WTC11 (cell line): ENCODE measurements around the gene BTBD2. TPM values are rescaled to one million over a fixed set of nuclear protein-coding genes. Genes with fewer than 3 reads are reported as not detected.

Experiments
- ATAC-seq: fragments of 200-7000 bp; cut with Tn5 transposase; 2 replicates; pipeline ENCODE4 v1.10.0; 2021; ENCODE audit warnings: mild to moderate bottlenecking, moderate library complexity
- CTCF ChIA-PET: fragments of 300-600 bp; sonication (Branson Sonifier 250); formaldehyde crosslinking; loops from one replicate; lab custom pipeline; 2021; ENCODE audit warnings: antibody characterized with exemption; lab: Charles Lee
- POLR2A ChIA-PET: fragments of 350-600 bp; sonication (Branson Sonifier 250); formaldehyde crosslinking; loops from one replicate; lab custom pipeline; 2021; ENCODE audit warnings: antibody characterized with exemption; lab: Charles Lee
- DNase-seq: peaks from one replicate; pipeline ENCODE4 v3.0.0; 2021; ENCODE audit warnings: low spot score
- H3K27ac Mint-ChIP-seq: 2 replicates; pipeline ENCODE4 v1.8.0; 2021; ENCODE audit warnings: mixed read lengths
- H3K27me3 Mint-ChIP-seq: 2 replicates; pipeline ENCODE4 v1.8.0; 2021; ENCODE audit warnings: low read depth, mild to moderate bottlenecking, moderate library complexity, mixed read lengths
- H3K36me3 Mint-ChIP-seq: 2 replicates; pipeline ENCODE4 v1.8.0; 2021; ENCODE audit warnings: mixed read lengths
- H3K4me1 Mint-ChIP-seq: 2 replicates; pipeline ENCODE4 v1.8.0; 2022; ENCODE audit warnings: mixed read lengths
- H3K4me3 Mint-ChIP-seq: 2 replicates; pipeline ENCODE4 v1.8.0; 2021; ENCODE audit warnings: mild to moderate bottlenecking, moderate library complexity, mixed read lengths
- H3K9me3 Mint-ChIP-seq: 2 replicates; pipeline ENCODE4 v1.8.0; 2021; ENCODE audit warnings: mixed read lengths
- AR ChIP-seq: fragments of 250-450 bp; sonication (Bioruptor Pico); IDR thresholded peaks from 2 replicates; pipeline ENCODE4 v1.9.0; 2021; ENCODE audit warnings: mild to moderate bottlenecking
- ARID4B ChIP-seq: sonication (generic); formaldehyde crosslinking; IDR thresholded peaks from 2 replicates; pipeline ENCODE4 v1.8.0; 2023; ENCODE audit warnings: missing genetic modification reagents, mild to moderate bottlenecking, borderline replicate concordance
- ELF4 ChIP-seq: sonication (generic); formaldehyde crosslinking; IDR thresholded peaks from 2 replicates; pipeline ENCODE4 v1.8.1; 2022; ENCODE audit warnings: low read depth, mild to moderate bottlenecking, moderate library complexity, missing genetic modification reagents
- FOXP1 ChIP-seq: sonication (generic); formaldehyde crosslinking; IDR thresholded peaks from 2 replicates; pipeline ENCODE4 v1.8.0; 2022; ENCODE audit warnings: missing genetic modification reagents, mild to moderate bottlenecking, moderate library complexity, borderline replicate concordance
- GABPB1 ChIP-seq: sonication (generic); formaldehyde crosslinking; IDR thresholded peaks from 2 replicates; pipeline ENCODE4 v1.8.1; 2023; ENCODE audit warnings: mild to moderate bottlenecking, missing genetic modification reagents
- GRHL2 ChIP-seq: fragments of 250-450 bp; sonication (Bioruptor Pico); IDR thresholded peaks from 2 replicates; pipeline ENCODE4 v1.8.0; 2022; ENCODE audit warnings: mild to moderate bottlenecking, moderate library complexity; ENCODE audit not compliant: insufficient replicate concordance, severe bottlenecking
- KAT7 ChIP-seq: sonication (generic); formaldehyde crosslinking; IDR thresholded peaks from 2 replicates; pipeline ENCODE4 v1.8.1; 2023; ENCODE audit warnings: missing genetic modification reagents, mild to moderate bottlenecking, borderline replicate concordance
- NFE2L1 ChIP-seq: sonication (generic); formaldehyde crosslinking; IDR thresholded peaks from 2 replicates; pipeline ENCODE4 v1.8.1; 2023; ENCODE audit warnings: missing genetic modification reagents
- NR2C2 ChIP-seq: sonication (generic); formaldehyde crosslinking; IDR thresholded peaks from 2 replicates; pipeline ENCODE4 v1.8.0; 2022; ENCODE audit warnings: mild to moderate bottlenecking, missing genetic modification reagents
- RELA ChIP-seq: sonication (generic); formaldehyde crosslinking; IDR thresholded peaks from 2 replicates; pipeline ENCODE4 v1.8.1; 2022; ENCODE audit warnings: missing genetic modification reagents, mild to moderate bottlenecking, borderline replicate concordance
- SMAD4 ChIP-seq: sonication (generic); formaldehyde crosslinking; IDR thresholded peaks from 2 replicates; pipeline ENCODE4 v1.8.0; 2022; ENCODE audit warnings: mild to moderate bottlenecking, missing genetic modification reagents
- SOX15 ChIP-seq: fragments of 250-450 bp; sonication (Bioruptor Pico); IDR thresholded peaks from 2 replicates; pipeline ENCODE4 v1.9.0; 2021; ENCODE audit warnings: mild to moderate bottlenecking
- SP1 ChIP-seq: sonication (generic); formaldehyde crosslinking; conservative IDR thresholded peaks from 2 replicates; pipeline ENCODE4 v1.8.1; 2022; ENCODE audit warnings: missing genetic modification reagents
- TEAD1 ChIP-seq: sonication (generic); formaldehyde crosslinking; IDR thresholded peaks from 2 replicates; pipeline ENCODE4 v1.8.0; 2022; ENCODE audit warnings: mild to moderate bottlenecking, missing genetic modification reagents
- ZNF138 ChIP-seq: sonication (generic); formaldehyde crosslinking; conservative IDR thresholded peaks from 2 replicates; pipeline ENCODE4 v1.8.1; 2022; ENCODE audit warnings: mild to moderate bottlenecking, moderate library complexity, missing genetic modification reagents
- ZNF219 ChIP-seq: sonication (generic); formaldehyde crosslinking; IDR thresholded peaks from 2 replicates; pipeline ENCODE4 v1.8.0; 2023; ENCODE audit warnings: missing genetic modification reagents, mild to moderate bottlenecking, borderline replicate concordance
- ZNF263 ChIP-seq: sonication (generic); formaldehyde crosslinking; IDR thresholded peaks from 2 replicates; pipeline ENCODE4 v1.8.1; 2022; ENCODE audit warnings: low read depth, mild to moderate bottlenecking, moderate library complexity, missing genetic modification reagents
- ZNF317 ChIP-seq: sonication (generic); formaldehyde crosslinking; IDR thresholded peaks from 2 replicates; pipeline ENCODE4 v1.8.1; 2023; ENCODE audit warnings: low read depth, mild to moderate bottlenecking, moderate library complexity, missing genetic modification reagents, borderline replicate concordance
- total RNA-seq: library from RNA; stranded (reverse); gene quantifications from 3 replicates; pipeline ENCODE4 v1.2.3, GENCODE V29; 2021
- TF ChIP-seq, protein P1 (sequence below): sonication (generic); formaldehyde crosslinking; IDR thresholded peaks from 2 replicates; pipeline ENCODE4 v1.8.1; 2022; ENCODE audit warnings: mild to moderate bottlenecking, moderate library complexity, missing genetic modification reagents

Gene BTBD2
- total RNA-seq, 1 experiment from 2014 or later = 106 TPM

GRCh38 chr19:2051773-2052704 lies 36.5 kb upstream of the BTBD2 start:
- TF ChIP-seq ELF4 (CRISPR knock-in tag) (no peak), KAT7 (CRISPR knock-in tag) (no peak), ZNF317 (CRISPR knock-in tag) (no peak), SP1 (CRISPR knock-in tag) (no peak), ARID4B (CRISPR knock-in tag) (no peak), RELA (CRISPR knock-in tag) (no peak), SOX15 (CRISPR knock-in tag) (no peak), NFE2L1 (CRISPR knock-in tag) (no peak), ZNF263 (CRISPR knock-in tag) (0 out of 2 replicates have a peak, but pooled peaks have one; percentile 4), GABPB1 (no peak), ZNF138 (CRISPR knock-in tag) (no peak), ZNF219 (CRISPR knock-in tag) (no peak), TEAD1 (CRISPR knock-in tag) (no peak)
- TF ChIP-seq, protein P1, sequence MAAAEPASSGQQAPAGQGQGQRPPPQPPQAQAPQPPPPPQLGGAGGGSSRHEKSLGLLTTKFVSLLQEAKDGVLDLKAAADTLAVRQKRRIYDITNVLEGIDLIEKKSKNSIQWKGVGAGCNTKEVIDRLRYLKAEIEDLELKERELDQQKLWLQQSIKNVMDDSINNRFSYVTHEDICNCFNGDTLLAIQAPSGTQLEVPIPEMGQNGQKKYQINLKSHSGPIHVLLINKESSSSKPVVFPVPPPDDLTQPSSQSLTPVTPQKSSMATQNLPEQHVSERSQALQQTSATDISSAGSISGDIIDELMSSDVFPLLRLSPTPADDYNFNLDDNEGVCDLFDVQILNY = 0 out of 2 replicates have a peak, but pooled peaks have one; percentile 3
- peak overlapping the region; percentile 92 for H3K27ac Mint-ChIP-seq
- ChIA-PET CTCF (interaction anchor here (0.6 to 2.3 kb wide), 18 partner anchors 8 to 201 kb away, joined by 3 to 13 read pairs (median 4); partner anchors contain the start of genes AP3D1 and MOB3A), POLR2A (interaction anchor here (0.5 to 1.6 kb wide), 11 partner anchors 8 to 573 kb away, joined by 3 to 17 read pairs (median 4); no protein-coding TSS in a partner anchor)
- no peak for DNase-seq
- H3K4me1 Mint-ChIP-seq = peaks cover 12% of the 10 kb centered on the region
- no peaks in the 10 kb centered on the region for H3K9me3 Mint-ChIP-seq
- no peak for ATAC-seq
- peak overlapping the region; percentile 60 for H3K4me3 Mint-ChIP-seq
- no peaks in the 10 kb centered on the region for H3K36me3 Mint-ChIP-seq
- H3K27me3 Mint-ChIP-seq = no peaks in the 10 kb centered on the region

DNA sequence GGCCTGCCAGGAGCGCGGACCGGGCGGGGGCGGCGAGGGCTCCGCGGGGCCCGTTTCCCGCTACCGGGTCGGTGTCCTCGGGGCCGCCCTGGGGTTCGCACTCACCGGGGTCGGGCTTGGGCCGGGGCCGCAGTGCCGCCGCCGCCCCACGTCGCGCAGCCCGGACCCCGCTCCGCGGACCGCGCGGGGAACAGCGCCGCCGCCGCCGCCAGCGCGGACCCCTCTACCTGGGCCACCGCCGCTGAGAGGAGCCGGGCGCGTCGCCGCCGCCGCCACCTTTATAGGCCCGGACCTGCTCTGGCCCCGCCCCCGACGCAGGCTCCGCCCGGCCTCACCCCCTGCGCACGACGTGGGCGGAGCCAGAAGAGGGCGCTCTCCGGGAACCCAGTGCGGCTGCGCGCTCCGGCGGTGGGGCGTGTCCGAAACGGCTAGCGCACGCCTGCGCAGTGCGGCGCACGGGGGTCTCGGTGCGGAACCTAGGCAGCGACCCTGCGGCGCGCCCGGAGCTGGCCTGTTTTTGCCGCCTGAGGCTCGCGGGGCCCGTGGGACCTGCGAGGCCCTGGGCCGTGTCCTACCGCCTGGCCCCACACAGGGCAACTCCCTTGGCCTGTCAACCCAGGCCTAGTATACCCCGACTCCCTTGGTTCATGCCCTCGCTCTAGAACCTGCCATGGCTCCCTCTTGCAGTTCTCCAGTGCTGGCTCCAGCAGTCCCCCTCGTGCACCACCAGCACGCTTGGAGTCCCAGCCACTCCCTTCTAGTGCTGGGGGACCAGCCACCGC lies 35.7 kb upstream of the BTBD2 start, which contains the start of gene MKNK2:
Gene MKNK2, minus strand, starts transcription at position 254 of the 782 bp plus-strand sequence. CDS start 393 bp downstream, outside the sequence.
- H3K27ac Mint-ChIP-seq = peak within 1 kb of the TSS; percentile 92
- ATAC-seq (peak; percentile 87), DNase-seq (peak; percentile 93)
- peaks cover 11% of the 10 kb centered on the region for H3K4me1 Mint-ChIP-seq
- H3K27me3 Mint-ChIP-seq = no peaks in the 10 kb centered on the region
- POLR2A ChIA-PET = interaction anchor here (0.5 to 1.6 kb wide), 10 partner anchors 9 to 573 kb away, joined by 3 to 17 read pairs (median 4); no protein-coding TSS in a partner anchor
- CTCF ChIA-PET = interaction anchor here (0.6 to 2.3 kb wide), 16 partner anchors 8 to 202 kb away, joined by 3 to 13 read pairs (median 4); partner anchors contain the start of gene AP3D1
- H3K36me3 Mint-ChIP-seq = no peaks in the 10 kb centered on the region
- H3K4me3 Mint-ChIP-seq = peak within 1 kb of the TSS; percentile 70
- H3K9me3 Mint-ChIP-seq = no peaks in the 10 kb centered on the region
- TF ChIP-seq SMAD4 (no peak), FOXP1 (peak; percentile 63; the same call in 1 of the 2 replicates), GRHL2 (CRISPR knock-in tag) (no peak), GABPB1 (no peak), NR2C2 (CRISPR knock-in tag) (no peak), ARID4B (CRISPR knock-in tag) (no peak), AR (CRISPR knock-in tag) (no peak)
